ENCODE data around the gene CMIP.

GRCh38 chr16:81448154-81449131, 3.8 kb downstream of the CMIP start:
- TF ChIP-seq POLR2A (IDR thresholded peaks at IDR 0.05): no peak
- TF ChIP-seq, protein P1, sequence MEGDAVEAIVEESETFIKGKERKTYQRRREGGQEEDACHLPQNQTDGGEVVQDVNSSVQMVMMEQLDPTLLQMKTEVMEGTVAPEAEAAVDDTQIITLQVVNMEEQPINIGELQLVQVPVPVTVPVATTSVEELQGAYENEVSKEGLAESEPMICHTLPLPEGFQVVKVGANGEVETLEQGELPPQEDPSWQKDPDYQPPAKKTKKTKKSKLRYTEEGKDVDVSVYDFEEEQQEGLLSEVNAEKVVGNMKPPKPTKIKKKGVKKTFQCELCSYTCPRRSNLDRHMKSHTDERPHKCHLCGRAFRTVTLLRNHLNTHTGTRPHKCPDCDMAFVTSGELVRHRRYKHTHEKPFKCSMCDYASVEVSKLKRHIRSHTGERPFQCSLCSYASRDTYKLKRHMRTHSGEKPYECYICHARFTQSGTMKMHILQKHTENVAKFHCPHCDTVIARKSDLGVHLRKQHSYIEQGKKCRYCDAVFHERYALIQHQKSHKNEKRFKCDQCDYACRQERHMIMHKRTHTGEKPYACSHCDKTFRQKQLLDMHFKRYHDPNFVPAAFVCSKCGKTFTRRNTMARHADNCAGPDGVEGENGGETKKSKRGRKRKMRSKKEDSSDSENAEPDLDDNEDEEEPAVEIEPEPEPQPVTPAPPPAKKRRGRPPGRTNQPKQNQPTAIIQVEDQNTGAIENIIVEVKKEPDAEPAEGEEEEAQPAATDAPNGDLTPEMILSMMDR (IDR thresholded peaks at IDR 0.05): no peak

Data from thyroid gland (tissue), 4 donors.